Sigmoid colon (tissue), 4 donors: ENCODE results near the gene EFNA5.

ENCODE experiments used
- POLR2AphosphoS5 ChIP-seq, 4 donors: sonication (generic); formaldehyde crosslinking; IDR thresholded peaks; one replicate each; pipeline ENCODE4 v1.6.1; 2017; ENCODE audit warnings: antibody characterized with exemption in 4 of 4
- TF ChIP-seq, protein P1 (sequence below), 4 experiments: fragments of 450-650 bp in 3 of 4; fragments of 200-600 bp in 1 of 4; IDR thresholded peaks; one replicate each; pipeline ENCODE4 v1.5.1; 2016 to 2019; ENCODE audit warnings: antibody characterized with exemption in 4 of 4, mild to moderate bottlenecking in 3 of 4, moderate library complexity in 2 of 4

DNA sequence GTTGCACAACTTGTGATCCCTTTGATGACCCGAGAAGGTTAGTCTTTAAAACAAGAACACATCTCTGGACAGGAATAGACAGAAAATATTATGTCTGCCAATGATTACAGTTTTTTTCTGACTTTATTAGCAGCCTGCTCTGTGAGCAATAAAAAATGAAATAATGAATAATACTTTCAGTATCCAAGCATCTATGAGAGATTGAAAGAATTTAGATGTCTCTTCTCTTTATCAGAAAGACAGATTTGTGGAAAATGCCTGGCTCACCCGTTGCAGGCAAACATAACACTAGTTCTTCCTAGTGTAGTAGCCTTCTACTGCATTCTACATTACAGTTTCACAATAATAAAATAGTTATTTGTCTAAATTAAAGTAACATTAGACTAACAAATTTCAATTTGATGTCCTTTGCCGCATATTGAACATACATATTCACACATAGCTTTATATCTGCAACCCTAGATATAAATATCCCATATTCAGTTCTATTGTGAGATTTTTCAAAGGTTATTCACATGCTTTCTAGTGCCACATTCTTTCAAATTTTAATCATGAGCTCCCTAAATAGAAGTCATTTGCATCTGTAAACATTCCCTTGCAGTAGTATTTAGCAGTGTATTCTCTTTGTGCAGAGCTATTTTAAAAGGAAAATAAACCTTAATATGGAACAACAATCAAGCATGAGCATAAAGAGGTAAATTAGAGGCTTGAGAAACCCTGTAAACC lies 267.3 kb downstream of the EFNA5 start:
- TF ChIP-seq, protein P1, sequence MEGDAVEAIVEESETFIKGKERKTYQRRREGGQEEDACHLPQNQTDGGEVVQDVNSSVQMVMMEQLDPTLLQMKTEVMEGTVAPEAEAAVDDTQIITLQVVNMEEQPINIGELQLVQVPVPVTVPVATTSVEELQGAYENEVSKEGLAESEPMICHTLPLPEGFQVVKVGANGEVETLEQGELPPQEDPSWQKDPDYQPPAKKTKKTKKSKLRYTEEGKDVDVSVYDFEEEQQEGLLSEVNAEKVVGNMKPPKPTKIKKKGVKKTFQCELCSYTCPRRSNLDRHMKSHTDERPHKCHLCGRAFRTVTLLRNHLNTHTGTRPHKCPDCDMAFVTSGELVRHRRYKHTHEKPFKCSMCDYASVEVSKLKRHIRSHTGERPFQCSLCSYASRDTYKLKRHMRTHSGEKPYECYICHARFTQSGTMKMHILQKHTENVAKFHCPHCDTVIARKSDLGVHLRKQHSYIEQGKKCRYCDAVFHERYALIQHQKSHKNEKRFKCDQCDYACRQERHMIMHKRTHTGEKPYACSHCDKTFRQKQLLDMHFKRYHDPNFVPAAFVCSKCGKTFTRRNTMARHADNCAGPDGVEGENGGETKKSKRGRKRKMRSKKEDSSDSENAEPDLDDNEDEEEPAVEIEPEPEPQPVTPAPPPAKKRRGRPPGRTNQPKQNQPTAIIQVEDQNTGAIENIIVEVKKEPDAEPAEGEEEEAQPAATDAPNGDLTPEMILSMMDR (IDR thresholded peaks at IDR 0.05): no peak
- no peak for TF ChIP-seq POLR2AphosphoS5 (IDR thresholded peaks at IDR 0.05)
